Femur (tissue), 1 donor: ENCODE measurements around the gene ACTRT2.
A peak's percentile ranks its signal among the peaks of the same experiment; 100 is the strongest.

ENCODE experiments used
- DNase-seq: peaks from one replicate; pipeline ENCODE4 v3.0.0-alpha.2; 2017

The ACTRT2 gene

GRCh38 chr1:3056641-3057040, 35.4 kb downstream of the ACTRT2 start:
- DNase-seq: no peak

GRCh38 chr1:3058263-3059030, 37.2 kb downstream of the ACTRT2 start:
- no peak for DNase-seq

- DNase-seq: peak; percentile 17
These were observed 38.9 kb downstream of the ACTRT2 start for GRCh38 chr1:3060127-3060526.

GRCh38 chr1:3060601-3061551, 39.6 kb downstream of the ACTRT2 start:
- peak; percentile 17 for DNase-seq

- peak; percentile 17 for DNase-seq
These were observed 40.3 kb downstream of the ACTRT2 start for GRCh38 chr1:3061566-3061965.

GRCh38 chr1:3061981-3062615, 40.8 kb downstream of the ACTRT2 start:
- peak; percentile 11 for DNase-seq

- DNase-seq: peak; percentile 18
These were observed 41.5 kb downstream of the ACTRT2 start for GRCh38 chr1:3062616-3063378.

- DNase-seq: peak; percentile 22
These were observed 42.4 kb downstream of the ACTRT2 start for GRCh38 chr1:3063379-3064295.

- peak; percentile 11 for DNase-seq
These were observed 43.1 kb downstream of the ACTRT2 start for GRCh38 chr1:3064296-3064850.

GRCh38 chr1:3064901-3065300, 43.6 kb downstream of the ACTRT2 start:
- DNase-seq: peak; percentile 12

GRCh38 chr1:3065396-3065795, 44.1 kb downstream of the ACTRT2 start:
- DNase-seq: peak; percentile 13

- DNase-seq: no peak
These were observed 44.5 kb downstream of the ACTRT2 start for GRCh38 chr1:3065797-3066196.

GRCh38 chr1:3066250-3066711, 45.0 kb downstream of the ACTRT2 start:
- DNase-seq: peak; percentile 29

- DNase-seq: peak; percentile 17
These were observed 45.6 kb downstream of the ACTRT2 start for GRCh38 chr1:3066826-3067225.

GRCh38 chr1:3067301-3067670, 46.0 kb downstream of the ACTRT2 start:
- DNase-seq: peak; percentile 12

- peak; percentile 21 for DNase-seq
These were observed 46.6 kb downstream of the ACTRT2 start for GRCh38 chr1:3067671-3068563.

GRCh38 chr1:3068564-3069431, 47.5 kb downstream of the ACTRT2 start, which contains the start of gene PRDM16:
TSS of gene PRDM16 (plus strand) at chr1:3069203. CDS start at chr1:3069260, 57 bp downstream.
- peak; percentile 58 for DNase-seq

- peak; percentile 76 for DNase-seq
These were observed 48.4 kb downstream of the ACTRT2 start for GRCh38 chr1:3069491-3070308.
